ENCODE measurements around the gene TSSC4.

DNA sequence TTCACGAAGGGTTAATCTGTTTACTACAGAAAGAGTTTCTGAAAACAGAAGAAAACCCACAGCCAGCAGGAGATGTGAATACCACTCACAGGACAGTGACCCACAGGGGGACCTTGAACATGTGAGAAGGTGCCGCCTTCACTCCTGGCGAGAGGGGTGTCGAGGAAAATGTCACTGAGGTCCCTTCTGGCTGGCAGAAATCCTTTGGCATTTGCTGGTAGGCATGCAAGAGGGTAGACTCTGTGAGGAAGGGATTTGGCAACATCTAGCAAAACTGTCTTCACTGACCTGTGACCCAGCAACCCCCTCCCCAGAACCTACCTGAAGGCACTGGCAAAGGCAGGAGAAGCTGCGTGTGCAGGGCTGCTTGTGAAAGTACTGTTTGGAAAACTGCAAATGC lies 52.9 kb downstream of the TSSC4 start:
- TF ChIP-seq, protein P1, sequence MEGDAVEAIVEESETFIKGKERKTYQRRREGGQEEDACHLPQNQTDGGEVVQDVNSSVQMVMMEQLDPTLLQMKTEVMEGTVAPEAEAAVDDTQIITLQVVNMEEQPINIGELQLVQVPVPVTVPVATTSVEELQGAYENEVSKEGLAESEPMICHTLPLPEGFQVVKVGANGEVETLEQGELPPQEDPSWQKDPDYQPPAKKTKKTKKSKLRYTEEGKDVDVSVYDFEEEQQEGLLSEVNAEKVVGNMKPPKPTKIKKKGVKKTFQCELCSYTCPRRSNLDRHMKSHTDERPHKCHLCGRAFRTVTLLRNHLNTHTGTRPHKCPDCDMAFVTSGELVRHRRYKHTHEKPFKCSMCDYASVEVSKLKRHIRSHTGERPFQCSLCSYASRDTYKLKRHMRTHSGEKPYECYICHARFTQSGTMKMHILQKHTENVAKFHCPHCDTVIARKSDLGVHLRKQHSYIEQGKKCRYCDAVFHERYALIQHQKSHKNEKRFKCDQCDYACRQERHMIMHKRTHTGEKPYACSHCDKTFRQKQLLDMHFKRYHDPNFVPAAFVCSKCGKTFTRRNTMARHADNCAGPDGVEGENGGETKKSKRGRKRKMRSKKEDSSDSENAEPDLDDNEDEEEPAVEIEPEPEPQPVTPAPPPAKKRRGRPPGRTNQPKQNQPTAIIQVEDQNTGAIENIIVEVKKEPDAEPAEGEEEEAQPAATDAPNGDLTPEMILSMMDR (IDR thresholded peaks at IDR 0.05): no peak
- no peak for TF ChIP-seq POLR2AphosphoS5 (IDR thresholded peaks at IDR 0.05)
- TF ChIP-seq POLR2A (IDR thresholded peaks at IDR 0.05): no peak
- TF ChIP-seq EP300 (IDR thresholded peaks at IDR 0.05; ENCODE audit: low read depth): no peak
